PFSK-1 (cell line): ENCODE data around the gene KCNN1. TPM values are rescaled to one million over a fixed set of nuclear protein-coding genes. Genes with fewer than 3 reads are reported as not detected.

ENCODE experiments used
- FOXP2 ChIP-seq: optimal IDR thresholded peaks from 2 replicates; pipeline ENCODE3; 2011; ENCODE audit warnings: borderline replicate concordance, control low read depth, inconsistent platforms; ENCODE audit not compliant: insufficient read depth; ENCODE audit errors: extremely low read length, extremely low read depth
- POLR2AphosphoS5 ChIP-seq: IDR thresholded peaks from 2 replicates; pipeline ENCODE4 v1.6.1; 2012; ENCODE audit warnings: low read depth, mild to moderate bottlenecking, control low read depth, low read length, moderate library complexity
- SIN3A ChIP-seq: IDR thresholded peaks from 2 replicates; pipeline ENCODE4 v1.6.1; 2012; ENCODE audit warnings: mild to moderate bottlenecking, low read length, moderate library complexity, borderline replicate concordance; ENCODE audit not compliant: insufficient read depth
- TAF1 ChIP-seq: IDR thresholded peaks from 2 replicates; pipeline ENCODE4 v1.6.1; 2012; ENCODE audit warnings: low read length, control low read depth, borderline replicate concordance; ENCODE audit not compliant: insufficient read depth
- polyA plus RNA-seq: library from polyadenylated mRNA; unstranded; fragments of >200 nt; gene quantifications from one replicate; pipeline ENCODE4 v1.2.1, GENCODE V29; 2012; ENCODE audit warnings: low read depth, missing spikeins; ENCODE audit not compliant: insufficient read length
- TF ChIP-seq, protein P1 (sequence below), 2 experiments: IDR thresholded peaks; 2 replicates each; pipeline versions ENCODE4 v1.6.1 to v1.8.0; 2011 to 2012; ENCODE audit warnings: low read depth in 2 of 2, low read length in 2 of 2, control low read depth in 1 of 2, inconsistent platforms in 1 of 2, mild to moderate bottlenecking in 1 of 2, moderate library complexity in 1 of 2; ENCODE audit not compliant: insufficient read depth in 1 of 2

KCNN1 gene
- 8.5 TPM for polyA plus RNA-seq

DNA sequence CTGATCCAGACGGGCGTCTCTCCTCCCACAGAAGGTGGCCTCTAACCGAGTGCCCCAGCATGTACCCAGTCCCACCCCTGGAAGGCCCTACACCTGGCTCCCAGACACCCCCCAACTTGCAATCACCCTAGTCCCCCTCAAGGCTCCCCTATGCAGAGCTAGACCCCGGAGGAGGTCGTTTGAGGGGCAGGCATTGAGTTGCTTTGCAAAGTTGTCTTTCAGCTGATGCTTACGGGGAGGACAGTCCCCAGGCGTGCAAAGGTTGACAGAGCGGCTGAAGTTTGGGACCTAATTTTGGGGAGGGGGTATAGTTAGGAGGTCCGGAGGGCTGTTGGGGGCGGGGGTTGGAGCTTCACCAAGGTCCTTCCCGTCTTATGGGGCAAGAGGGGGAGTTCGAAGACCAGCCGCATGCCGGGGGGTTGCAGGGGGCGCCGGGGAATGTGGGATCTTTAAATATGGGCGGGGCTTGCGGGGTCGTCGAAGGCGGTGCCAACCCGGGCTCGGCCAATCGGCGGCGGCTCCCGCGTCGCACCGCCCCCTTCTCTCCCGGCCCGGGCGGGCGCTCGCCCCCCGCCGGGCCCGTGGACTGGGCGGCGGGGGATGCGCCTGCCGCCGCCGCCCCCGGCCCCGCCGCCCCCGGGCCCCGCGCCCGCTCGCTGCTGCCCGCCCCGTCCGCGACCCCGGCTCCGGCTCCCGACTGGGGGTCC, at the start of gene KCNN1:
KCNN1 (plus strand) TSS at position 558 of the 707 bp plus-strand sequence. CDS start 6,782 bp downstream, outside the sequence.
- no peak for TF ChIP-seq FOXP2
- no peak for TF ChIP-seq SIN3A

DNA sequence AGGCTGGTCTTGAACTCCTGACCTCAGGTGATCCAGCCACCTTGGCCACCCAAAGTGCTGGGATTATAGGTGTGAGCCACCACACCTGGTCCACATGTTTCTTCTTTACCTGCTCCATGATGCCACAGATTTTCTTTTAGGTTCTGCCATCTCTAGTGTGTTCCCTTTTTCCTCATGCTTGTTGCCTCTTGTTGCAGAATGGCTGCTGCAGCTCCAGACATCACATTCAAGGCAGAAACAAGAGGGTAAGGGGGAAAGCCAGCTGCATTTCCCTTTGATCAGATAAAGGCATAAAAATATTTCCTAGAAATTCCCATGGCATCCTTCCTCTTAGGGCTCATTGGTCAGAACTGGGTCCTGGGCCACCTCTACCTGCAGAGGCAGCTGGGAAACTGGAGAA, 46.4 kb upstream of the KCNN1 start:
- TF ChIP-seq POLR2AphosphoS5 (no peak), SIN3A (no peak), TAF1 (no peak), FOXP2 (no peak)
- TF ChIP-seq, protein P1, sequence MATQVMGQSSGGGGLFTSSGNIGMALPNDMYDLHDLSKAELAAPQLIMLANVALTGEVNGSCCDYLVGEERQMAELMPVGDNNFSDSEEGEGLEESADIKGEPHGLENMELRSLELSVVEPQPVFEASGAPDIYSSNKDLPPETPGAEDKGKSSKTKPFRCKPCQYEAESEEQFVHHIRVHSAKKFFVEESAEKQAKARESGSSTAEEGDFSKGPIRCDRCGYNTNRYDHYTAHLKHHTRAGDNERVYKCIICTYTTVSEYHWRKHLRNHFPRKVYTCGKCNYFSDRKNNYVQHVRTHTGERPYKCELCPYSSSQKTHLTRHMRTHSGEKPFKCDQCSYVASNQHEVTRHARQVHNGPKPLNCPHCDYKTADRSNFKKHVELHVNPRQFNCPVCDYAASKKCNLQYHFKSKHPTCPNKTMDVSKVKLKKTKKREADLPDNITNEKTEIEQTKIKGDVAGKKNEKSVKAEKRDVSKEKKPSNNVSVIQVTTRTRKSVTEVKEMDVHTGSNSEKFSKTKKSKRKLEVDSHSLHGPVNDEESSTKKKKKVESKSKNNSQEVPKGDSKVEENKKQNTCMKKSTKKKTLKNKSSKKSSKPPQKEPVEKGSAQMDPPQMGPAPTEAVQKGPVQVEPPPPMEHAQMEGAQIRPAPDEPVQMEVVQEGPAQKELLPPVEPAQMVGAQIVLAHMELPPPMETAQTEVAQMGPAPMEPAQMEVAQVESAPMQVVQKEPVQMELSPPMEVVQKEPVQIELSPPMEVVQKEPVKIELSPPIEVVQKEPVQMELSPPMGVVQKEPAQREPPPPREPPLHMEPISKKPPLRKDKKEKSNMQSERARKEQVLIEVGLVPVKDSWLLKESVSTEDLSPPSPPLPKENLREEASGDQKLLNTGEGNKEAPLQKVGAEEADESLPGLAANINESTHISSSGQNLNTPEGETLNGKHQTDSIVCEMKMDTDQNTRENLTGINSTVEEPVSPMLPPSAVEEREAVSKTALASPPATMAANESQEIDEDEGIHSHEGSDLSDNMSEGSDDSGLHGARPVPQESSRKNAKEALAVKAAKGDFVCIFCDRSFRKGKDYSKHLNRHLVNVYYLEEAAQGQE (IDR thresholded peaks at IDR 0.05; ENCODE audit: insufficient read depth in 1 of 2, low read depth in 2 of 2, low read length in 2 of 2): no peak

DNA sequence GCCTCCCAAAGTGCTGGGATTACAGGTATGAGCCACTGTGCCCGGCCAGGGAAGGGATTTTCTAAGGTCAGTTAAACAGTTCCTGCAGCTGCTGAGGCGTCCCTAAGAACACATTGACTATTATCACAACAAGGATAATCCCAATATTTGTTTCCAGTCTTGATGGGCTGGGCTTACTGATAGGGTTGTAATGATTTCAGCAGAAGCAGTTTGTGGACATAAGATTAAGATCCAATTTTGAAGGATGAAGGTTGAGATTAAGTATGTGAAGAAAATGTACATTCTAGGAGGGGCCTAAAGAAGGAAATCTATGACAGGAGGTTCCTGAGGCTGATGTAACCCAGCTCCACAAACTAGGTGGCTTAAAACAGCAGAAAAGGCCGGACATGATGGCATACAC, 44.8 kb upstream of the KCNN1 start:
- TF ChIP-seq POLR2AphosphoS5: no peak
- no peak for TF ChIP-seq FOXP2
- TF ChIP-seq, protein P1 (IDR thresholded peaks at IDR 0.05; ENCODE audit: insufficient read depth in 1 of 2, low read depth in 2 of 2, low read length in 2 of 2): no peak
- TF ChIP-seq SIN3A: no peak
- TF ChIP-seq TAF1: no peak

DNA sequence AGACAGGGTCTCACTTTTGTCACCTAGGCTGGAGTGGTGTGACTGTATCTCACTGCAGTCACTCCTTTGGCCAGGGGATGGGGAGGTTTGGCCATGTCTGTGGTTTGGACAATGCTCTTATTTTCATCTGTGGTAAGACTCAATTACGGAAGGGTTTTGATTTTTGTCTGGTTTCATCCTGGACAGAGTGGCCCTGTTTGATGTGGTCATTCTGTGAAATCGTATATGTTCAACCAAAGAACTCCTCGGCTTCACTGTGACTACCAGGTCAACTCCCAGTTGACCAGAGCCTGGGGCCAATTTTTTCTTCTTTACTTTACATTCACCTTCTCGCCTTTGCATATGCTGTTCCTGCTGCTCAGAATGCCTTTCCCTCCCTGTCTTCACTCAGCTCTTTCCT, 40.9 kb upstream of the KCNN1 start:
- no peak for TF ChIP-seq TAF1
- TF ChIP-seq FOXP2: no peak
- no peak for TF ChIP-seq SIN3A
- no peak for TF ChIP-seq POLR2AphosphoS5
- TF ChIP-seq, protein P1 (IDR thresholded peaks at IDR 0.05; ENCODE audit: insufficient read depth in 1 of 2, low read depth in 2 of 2, low read length in 2 of 2): no peak

DNA sequence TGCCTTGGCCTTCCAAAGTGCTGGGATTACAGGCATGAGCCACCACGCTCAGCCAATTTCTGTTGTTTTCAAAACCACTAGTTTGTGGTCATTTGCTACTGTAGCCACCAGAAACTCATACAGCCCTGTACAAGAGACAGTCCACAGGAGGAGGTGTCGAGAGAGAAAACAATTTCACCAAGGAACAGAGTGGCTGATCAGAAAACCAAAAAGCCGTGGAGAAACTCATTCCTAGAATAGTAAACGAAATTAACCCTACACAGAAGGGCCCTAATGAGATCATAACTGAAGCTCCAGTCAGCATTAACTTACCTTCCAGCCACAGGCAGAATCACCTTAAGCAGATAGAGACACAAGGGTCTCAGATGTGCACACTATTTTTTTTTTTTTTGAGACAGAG, 37.9 kb upstream of the KCNN1 start:
- TF ChIP-seq SIN3A: no peak
- TF ChIP-seq FOXP2: no peak
- TF ChIP-seq, protein P1 (IDR thresholded peaks at IDR 0.05; ENCODE audit: insufficient read depth in 1 of 2, low read depth in 2 of 2, low read length in 2 of 2): no peak
